Skeletal muscle tissue (tissue), 4 donors: Measurements from ENCODE around the gene TTLL4. TPM values are rescaled to one million over a fixed set of nuclear protein-coding genes. Genes with fewer than 3 reads are reported as not detected.

ENCODE experiments used
- H3K27ac ChIP-seq: one replicate; pipeline ENCODE4 v1.7.0; 2013; ENCODE audit warnings: mild to moderate bottlenecking, low read depth, low read length, inconsistent platforms
- H3K27me3 ChIP-seq, 3 donors: one replicate each; pipeline ENCODE4 v1.7.0; 2013; ENCODE audit warnings: low read length in 3 of 3; ENCODE audit not compliant: control insufficient read depth in 3 of 3, insufficient read depth in 3 of 3
- H3K36me3 ChIP-seq, 3 donors: one replicate each; pipeline ENCODE4 v1.7.0; 2013; ENCODE audit warnings: low read length in 3 of 3; ENCODE audit not compliant: control insufficient read depth in 3 of 3, insufficient read depth in 3 of 3
- H3K4me1 ChIP-seq, 3 donors: one replicate each; pipeline ENCODE4 v1.7.0; 2013; ENCODE audit warnings: low read length in 3 of 3, mild to moderate bottlenecking in 3 of 3; ENCODE audit not compliant: control insufficient read depth in 3 of 3, insufficient read depth in 3 of 3
- H3K4me3 ChIP-seq, 3 donors: one replicate each; pipeline ENCODE4 v1.7.0; 2013; ENCODE audit warnings: low read length in 3 of 3
- H3K9ac ChIP-seq, 3 donors: one replicate each; pipeline ENCODE4 v1.7.0; 2013; ENCODE audit warnings: low read length in 3 of 3, mild to moderate bottlenecking in 3 of 3, moderate library complexity in 2 of 3, low read depth in 1 of 3
- H3K9me3 ChIP-seq, 3 donors: one replicate each; pipeline ENCODE4 v1.7.0; 2013; ENCODE audit warnings: low read length in 3 of 3; ENCODE audit not compliant: control insufficient read depth in 3 of 3
- total RNA-seq: library from RNA; depleted of rRNA; stranded (reverse); fragments of >200 nt; gene quantifications from one replicate; pipeline ENCODE4 v1.2.3, GENCODE V29; 2014
- donor health status: Osteomylitis.

Gene TTLL4
- total RNA-seq = 11.0 TPM

- Histone ChIP-seq H3K4me1 (peaks cover 5 to 13% (median 9%) of the 10 kb centered on the region in 3 donors), H3K36me3 (no peaks in the 10 kb centered on the region), H3K9me3 (no peaks in the 10 kb centered on the region), H3K9ac (peak within 1 kb of the TSS; percentile 77 to 88 (median 85)), H3K27me3 (no peaks in the 10 kb centered on the region), H3K27ac (peak within 1 kb of the TSS; percentile 84), H3K4me3 (peak within 1 kb of the TSS; percentile 80 to 89 (median 86))
Measured at GRCh38 chr2:218710687-218711549, at the start of gene TTLL4. TTLL4 (plus strand) TSS chr2:218710835; CDS start chr2:218737677, 26,842 bp downstream.

GRCh38 chr2:218662377-218662776, 48.3 kb upstream of the TTLL4 start:
- no peaks in the 10 kb centered on the region for H3K9me3 ChIP-seq
- H3K4me1 ChIP-seq = peaks cover 20 to 30% (median 20%) of the 10 kb centered on the region in 3 donors
- H3K9ac ChIP-seq = no peak overlapping the region
- H3K27ac ChIP-seq = no peak overlapping the region
- no peak overlapping the region for H3K4me3 ChIP-seq
- H3K27me3 ChIP-seq = no peaks in the 10 kb centered on the region
- H3K36me3 ChIP-seq = peaks cover 50 to 59% (median 54%) of the 10 kb centered on the region in 3 donors

- H3K27me3 ChIP-seq = no peaks in the 10 kb centered on the region
- no peak overlapping the region for H3K9ac ChIP-seq
- peaks cover 17 to 25% (median 20%) of the 10 kb centered on the region in 3 donors for H3K4me1 ChIP-seq
- peaks cover 54 to 64% (median 58%) of the 10 kb centered on the region in 3 donors for H3K36me3 ChIP-seq
- H3K27ac ChIP-seq = no peak overlapping the region
- H3K4me3 ChIP-seq = no peak overlapping the region
- no peaks in the 10 kb centered on the region for H3K9me3 ChIP-seq
Measured at GRCh38 chr2:218662827-218663226, 47.8 kb upstream of the TTLL4 start.

GRCh38 chr2:218663901-218664300, 46.7 kb upstream of the TTLL4 start:
- Histone ChIP-seq H3K27me3 (no peaks in the 10 kb centered on the region), H3K27ac (no peak overlapping the region), H3K9me3 (no peaks in the 10 kb centered on the region), H3K4me3 (no peak overlapping the region), H3K36me3 (peaks cover 56 to 68% (median 63%) of the 10 kb centered on the region in 3 donors), H3K4me1 (peaks cover 10 to 18% (median 11%) of the 10 kb centered on the region in 3 donors), H3K9ac (no peak overlapping the region)

- Histone ChIP-seq H3K36me3 (peaks cover 55 to 68% (median 63%) of the 10 kb centered on the region in 3 donors), H3K27ac (no peak overlapping the region), H3K9ac (no peak overlapping the region), H3K4me3 (no peak overlapping the region), H3K4me1 (peaks cover 7 to 14% (median 11%) of the 10 kb centered on the region in 3 donors), H3K27me3 (no peaks in the 10 kb centered on the region), H3K9me3 (no peaks in the 10 kb centered on the region)
Measured at GRCh38 chr2:218664653-218665052, 46.0 kb upstream of the TTLL4 start.

- no peaks in the 10 kb centered on the region for H3K9me3 ChIP-seq
- H3K4me1 ChIP-seq = peaks cover 16 to 22% (median 16%) of the 10 kb centered on the region in 3 donors
- peak overlapping the region; percentile 95 to 97 (median 96) for H3K4me3 ChIP-seq
- H3K27me3 ChIP-seq = no peaks in the 10 kb centered on the region
- peak overlapping the region; percentile 82 for H3K27ac ChIP-seq
- peak overlapping the region; percentile 88 to 91 (median 89) for H3K9ac ChIP-seq
- H3K36me3 ChIP-seq = peaks cover 14 to 27% (median 23%) of the 10 kb centered on the region in 3 donors
Measured at GRCh38 chr2:218671097-218671653, 39.5 kb upstream of the TTLL4 start.

GRCh38 chr2:218671654-218672566, 38.7 kb upstream of the TTLL4 start, which contains the start of the genes RNF25 and STK36:
RNF25 (minus strand) TSS chr2:218672002; CDS start chr2:218671970, 32 bp downstream.
STK36 (plus strand) TSS chr2:218672086; CDS start chr2:218672830, 744 bp downstream.
- H3K27me3 ChIP-seq = no peaks in the 10 kb centered on the region
- peak within 1 kb of the TSS; percentile 95 to 97 (median 96) for H3K4me3 ChIP-seq
- peaks cover 14 to 23% (median 19%) of the 10 kb centered on the region in 3 donors for H3K36me3 ChIP-seq

GRCh38 chr2:218679119-218679518, 31.5 kb upstream of the TTLL4 start:
- no peaks in the 10 kb centered on the region for H3K4me1 ChIP-seq
- no peaks in the 10 kb centered on the region for H3K27me3 ChIP-seq
- H3K9me3 ChIP-seq = no peaks in the 10 kb centered on the region
- H3K36me3 ChIP-seq = peaks cover 11 to 26% (median 16%) of the 10 kb centered on the region in 3 donors
- H3K27ac ChIP-seq = no peak overlapping the region
- H3K4me3 ChIP-seq = no peak overlapping the region
- H3K9ac ChIP-seq = no peak overlapping the region

More at GRCh38 chr2:218671654-218672566, 38.7 kb upstream of the TTLL4 start, which contains the start of the genes RNF25 and STK36:
- peak within 1 kb of the TSS; percentile 88 to 91 (median 89) for H3K9ac ChIP-seq
- no peaks in the 10 kb centered on the region for H3K9me3 ChIP-seq
- peaks cover 16 to 22% (median 16%) of the 10 kb centered on the region in 3 donors for H3K4me1 ChIP-seq
- H3K27ac ChIP-seq = peak within 1 kb of the TSS; percentile 82

GRCh38 chr2:218680061-218680460, 30.6 kb upstream of the TTLL4 start:
- peaks cover 14 to 29% (median 19%) of the 10 kb centered on the region in 3 donors for H3K36me3 ChIP-seq
- no peak overlapping the region for H3K9ac ChIP-seq

More at GRCh38 chr2:218680061-218680460, 30.6 kb upstream of the TTLL4 start:
- no peaks in the 10 kb centered on the region for H3K9me3 ChIP-seq
- H3K4me3 ChIP-seq = no peak overlapping the region
- no peak overlapping the region for H3K27ac ChIP-seq
- H3K27me3 ChIP-seq = no peaks in the 10 kb centered on the region
- no peaks in the 10 kb centered on the region for H3K4me1 ChIP-seq
